ENCODE data around the gene NEK11.

- TF ChIP-seq CTCF (IDR thresholded peaks at IDR 0.05) (no peak), POLR2A (IDR thresholded peaks at IDR 0.05) (no peak)
Observed at GRCh38 chr3:131282967-131283366, 256.3 kb downstream of the NEK11 start.

Measured in thyroid gland (tissue), 4 donors.